Measurements from ENCODE around the gene STX18. TPM values are rescaled to one million over a fixed set of nuclear protein-coding genes. Genes with fewer than 3 reads are reported as not detected.

The STX18 gene
- total RNA-seq, 1 experiment from 2014 or later = 20.9 TPM

GRCh38 chr4:4488405-4489404, 53.1 kb downstream of the STX18 start:
- Histone ChIP-seq H4K5ac (ENCODE audit: insufficient read length, low read depth, low read length) (no peak overlapping the region), H4K8ac (replicated peaks; ENCODE audit: insufficient read length, low read depth, low read length) (no peak overlapping the region), H2BK120ac (ENCODE audit: low read depth, low read length, poor library complexity, severe bottlenecking) (no peak overlapping the region), H3K14ac (ENCODE audit: insufficient read depth, low read length) (no peak overlapping the region), H2AK5ac (ENCODE audit: insufficient read length, low read length) (no peak overlapping the region), H4K20me1 (ENCODE audit: control insufficient read depth, insufficient read depth, insufficient read length) (no peaks in the 10 kb centered on the region), H3K18ac (ENCODE audit: insufficient read length, low read depth, low read length) (no peak overlapping the region), H3K4me1 (ENCODE audit: insufficient read depth, low read length) (no peaks in the 10 kb centered on the region), H3K27ac (ENCODE audit: insufficient read length, low read depth, low read length) (no peak overlapping the region), H3K27me3 (ENCODE audit: insufficient read depth, low read length) (no peaks in the 10 kb centered on the region), H2AFZ (ENCODE audit: low read length) (no peak overlapping the region), H2BK12ac (ENCODE audit: insufficient read length, low read depth, low read length) (no peak overlapping the region), H3K4me2 (ENCODE audit: insufficient read depth, insufficient read length, low read length) (no peak overlapping the region), H2BK15ac (ENCODE audit: low read depth, low read length) (no peak overlapping the region), H2BK20ac (ENCODE audit: low read depth, low read length, poor library complexity, severe bottlenecking) (no peak overlapping the region), H3K56ac (ENCODE audit: insufficient read length, low read depth, low read length) (no peak overlapping the region), H3K79me1 (ENCODE audit: insufficient read depth, low read depth, low read length, poor library complexity, severe bottlenecking) (no peaks in the 10 kb centered on the region), H3K4ac (ENCODE audit: low read depth, low read length) (no peak overlapping the region), H3K23me2 (ENCODE audit: insufficient read length, low read depth, low read length, poor library complexity, severe bottlenecking) (no peaks in the 10 kb centered on the region), H3K9ac (ENCODE audit: extremely low read depth, insufficient read length, low read length) (no peak overlapping the region), H3T11ph (ENCODE audit: low read length) (no peak overlapping the region), H2BK5ac (ENCODE audit: insufficient read length, low read length) (no peak overlapping the region), H3K9me3 (ENCODE audit: control insufficient read depth, low read depth, low read length) (no peaks in the 10 kb centered on the region), H3K79me2 (ENCODE audit: insufficient read depth, low read length) (no peaks in the 10 kb centered on the region), H4K91ac (ENCODE audit: insufficient read length, low read depth, low read length) (no peak overlapping the region), H3K23ac (ENCODE audit: insufficient read length, low read depth, low read length) (no peak overlapping the region)
- Mint-ChIP-seq H3K4me3 (no peak overlapping the region), H3K9me3 (no peaks in the 10 kb centered on the region), H3K4me1 (peaks cover 4 to 6% of the 10 kb centered on the region in 2 experiments; a peak in 3 of 4 replicates), H3K36me3 (ENCODE audit: insufficient read depth in 1 of 3, low read depth in 3 of 3) (no peaks in the 10 kb centered on the region), H3K27ac (no peak overlapping the region), H3K27me3 (ENCODE audit: low read depth) (no peaks in the 10 kb centered on the region; the same call in 1 of the 2 replicates)
- DNase-seq = peak; percentile 60
- peak; percentile 95 for TF ChIP-seq CTCF (conservative IDR thresholded peaks at IDR 0.05)
- no CpG with 5 or more reads among the region's 6 CpGs for WGBS (ENCODE audit: extremely low coverage, insufficient read length, low lambda C conversion rate)
